Fibroblast of the conjunctiva (primary cell): ENCODE data around the gene ANKRD6.

Experiments used
- DNase-seq: peaks from one replicate; pipeline ENCODE4 v3.0.0-alpha.2; 2010; ENCODE audit warnings: low read depth

The ANKRD6 gene

GRCh38 chr6:89564752-89565427 is 131.9 kb downstream of the ANKRD6 start:
- DNase-seq = no peak

- no peak for DNase-seq
Observed at GRCh38 chr6:89566008-89566800, 133.3 kb downstream of the ANKRD6 start.

- no peak for DNase-seq
Observed at GRCh38 chr6:89566930-89567629, 134.1 kb downstream of the ANKRD6 start.

- no peak for DNase-seq
Observed at GRCh38 chr6:89567630-89568390, 134.9 kb downstream of the ANKRD6 start.

- DNase-seq = no peak
Observed at GRCh38 chr6:89574910-89575561, 142.1 kb downstream of the ANKRD6 start.

GRCh38 chr6:89575562-89575960 is 142.6 kb downstream of the ANKRD6 start:
- DNase-seq = no peak

GRCh38 chr6:89580997-89581666 is 148.2 kb downstream of the ANKRD6 start:
- DNase-seq = no peak

- no peak for DNase-seq
Observed at GRCh38 chr6:89581689-89582088, 148.7 kb downstream of the ANKRD6 start.

GRCh38 chr6:89582669-89583325 is 149.8 kb downstream of the ANKRD6 start:
- DNase-seq = no peak

GRCh38 chr6:89583559-89583958 is 150.6 kb downstream of the ANKRD6 start:
- DNase-seq = no peak

GRCh38 chr6:89584539-89584938 is 151.6 kb downstream of the ANKRD6 start:
- DNase-seq = no peak

- DNase-seq = no peak
Observed at GRCh38 chr6:89585154-89585553, 152.2 kb downstream of the ANKRD6 start.

GRCh38 chr6:89589297-89590025 is 156.5 kb downstream of the ANKRD6 start:
- DNase-seq = no peak

GRCh38 chr6:89590133-89590532 is 157.2 kb downstream of the ANKRD6 start:
- no peak for DNase-seq

- no peak for DNase-seq
Observed at GRCh38 chr6:89591745-89592144, 158.8 kb downstream of the ANKRD6 start.

GRCh38 chr6:89596056-89596455 is 163.1 kb downstream of the ANKRD6 start:
- no peak for DNase-seq

- no peak for DNase-seq
Observed at GRCh38 chr6:89596484-89596883, 163.5 kb downstream of the ANKRD6 start.

- DNase-seq = no peak
Observed at GRCh38 chr6:89597372-89597771, 164.4 kb downstream of the ANKRD6 start.

- DNase-seq = peak; percentile 3
Observed at GRCh38 chr6:89597988-89598387, 165.0 kb downstream of the ANKRD6 start.

- no peak for DNase-seq
Observed at GRCh38 chr6:89599727-89600126, 166.8 kb downstream of the ANKRD6 start.
